ENCODE data around the gene FAM222A. TPM values are rescaled to one million over a fixed set of nuclear protein-coding genes. Genes with fewer than 3 reads are reported as not detected.
A peak's percentile ranks its signal among the peaks of the same experiment; 100 is the strongest.

Gene FAM222A
- total RNA-seq, 4 donors from 2014 or later, result 4.8 to 7.2 (median 6.1) TPM

- no peak for TF ChIP-seq POLR2A (IDR thresholded peaks at IDR 0.05)
- TF ChIP-seq, protein P1, sequence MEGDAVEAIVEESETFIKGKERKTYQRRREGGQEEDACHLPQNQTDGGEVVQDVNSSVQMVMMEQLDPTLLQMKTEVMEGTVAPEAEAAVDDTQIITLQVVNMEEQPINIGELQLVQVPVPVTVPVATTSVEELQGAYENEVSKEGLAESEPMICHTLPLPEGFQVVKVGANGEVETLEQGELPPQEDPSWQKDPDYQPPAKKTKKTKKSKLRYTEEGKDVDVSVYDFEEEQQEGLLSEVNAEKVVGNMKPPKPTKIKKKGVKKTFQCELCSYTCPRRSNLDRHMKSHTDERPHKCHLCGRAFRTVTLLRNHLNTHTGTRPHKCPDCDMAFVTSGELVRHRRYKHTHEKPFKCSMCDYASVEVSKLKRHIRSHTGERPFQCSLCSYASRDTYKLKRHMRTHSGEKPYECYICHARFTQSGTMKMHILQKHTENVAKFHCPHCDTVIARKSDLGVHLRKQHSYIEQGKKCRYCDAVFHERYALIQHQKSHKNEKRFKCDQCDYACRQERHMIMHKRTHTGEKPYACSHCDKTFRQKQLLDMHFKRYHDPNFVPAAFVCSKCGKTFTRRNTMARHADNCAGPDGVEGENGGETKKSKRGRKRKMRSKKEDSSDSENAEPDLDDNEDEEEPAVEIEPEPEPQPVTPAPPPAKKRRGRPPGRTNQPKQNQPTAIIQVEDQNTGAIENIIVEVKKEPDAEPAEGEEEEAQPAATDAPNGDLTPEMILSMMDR (IDR thresholded peaks at IDR 0.05), result no peak
- intact Hi-C loops (cut with DNase I; ENCODE audit: low total_unique reads), result no loop called here
- 62 to 67% methylated on average over 11 of the region's 11 CpGs for WGBS, 2 donors
- no peak for DNase-seq (ENCODE audit: low spot score in 2 of 2)
- H3K4me3 ChIP-seq (ENCODE audit: low read depth, poor library complexity, severe bottlenecking), result no peak overlapping the region
Observed at GRCh38 chr12:109710747-109711595, 2.7 kb upstream of the FAM222A start.

- 20 to 26% methylated on average over 36 to 37 of the region's 37 CpGs for WGBS, 2 donors
- intact Hi-C loops (cut with DNase I; ENCODE audit: low total_unique reads), result no loop called here
- H3K4me3 ChIP-seq (ENCODE audit: low read depth, poor library complexity, severe bottlenecking), result no peak overlapping the region
- no peak for DNase-seq (ENCODE audit: low spot score in 2 of 2)
- TF ChIP-seq POLR2A (IDR thresholded peaks at IDR 0.05), result no peak
- TF ChIP-seq, protein P1 (IDR thresholded peaks at IDR 0.05), result no peak
Observed at GRCh38 chr12:109711596-109712461, 1.8 kb upstream of the FAM222A start.

DNA sequence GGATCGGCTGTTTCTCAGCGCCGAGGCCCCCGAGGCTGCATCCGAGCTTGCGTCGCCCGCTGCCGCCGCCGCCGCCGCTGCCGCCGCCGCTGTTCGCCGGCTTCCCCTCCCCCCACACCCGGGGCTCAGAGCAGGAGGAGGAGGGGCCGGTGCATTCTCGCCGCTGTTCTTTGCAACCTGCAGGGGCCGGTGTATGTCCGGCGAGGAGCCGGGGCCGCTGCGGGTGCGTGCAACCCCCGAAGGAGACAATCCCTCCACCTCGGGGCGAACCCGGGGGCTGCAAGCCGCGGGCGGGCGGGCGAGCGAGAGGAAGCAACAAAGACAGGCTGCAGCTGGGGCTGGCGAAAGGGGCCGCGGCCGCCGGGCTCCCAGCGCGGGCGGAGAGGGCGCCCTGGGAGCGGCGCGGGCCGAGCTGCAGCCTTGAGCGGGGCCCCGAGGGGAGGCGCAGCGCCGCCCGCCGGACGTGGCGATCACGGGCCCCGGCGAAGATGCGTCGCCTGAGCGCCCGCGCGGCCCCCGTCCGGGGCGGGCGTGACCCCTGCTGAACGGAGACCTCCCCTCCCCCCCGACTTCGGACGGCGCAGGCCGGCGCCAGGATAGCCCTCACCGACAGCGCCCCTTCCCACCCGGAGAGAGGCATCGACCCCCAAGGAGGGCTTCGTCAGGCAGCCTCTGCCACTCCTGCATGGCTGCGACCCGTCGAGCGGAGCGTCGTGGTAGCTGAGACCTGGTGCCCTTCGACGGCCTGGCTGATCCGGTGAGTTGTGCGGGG is 702 bp downstream of the FAM222A start:
- intact Hi-C loops (cut with DNase I; ENCODE audit: low total_unique reads), result no loop called here
- peak overlapping the region; percentile 39 for H3K4me3 ChIP-seq (ENCODE audit: low read depth, poor library complexity, severe bottlenecking)
- no peak for TF ChIP-seq POLR2A (IDR thresholded peaks at IDR 0.05)
- TF ChIP-seq, protein P1 (IDR thresholded peaks at IDR 0.05), result no peak
- DNase-seq (ENCODE audit: low spot score in 2 of 2), result peak in 1 of 2 donors; percentile 90
- WGBS, 2 donors, result 0% methylated on average over 8 to 10 of the region's 96 CpGs

DNA sequence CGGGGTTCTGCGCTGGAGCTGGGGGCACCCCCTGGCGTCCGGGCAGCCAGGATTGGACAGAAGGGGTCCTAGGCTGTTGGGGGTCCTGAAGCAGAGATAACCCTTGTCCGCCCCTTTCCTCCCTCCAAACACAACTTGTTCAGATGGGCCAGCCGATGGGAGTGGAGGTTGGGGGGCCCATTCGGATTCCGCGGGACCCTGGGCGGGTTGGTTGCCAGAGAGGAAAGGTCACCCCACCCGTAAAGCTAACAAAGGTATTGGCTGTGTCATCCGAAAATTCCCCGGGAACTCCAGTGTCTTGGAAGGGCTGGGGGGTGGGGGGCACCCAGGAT is 1.3 kb downstream of the FAM222A start:
- WGBS, 2 donors, result 20 to 28% methylated on average over 9 to 13 of the region's 13 CpGs
- no peak for DNase-seq (ENCODE audit: low spot score in 2 of 2)
- no peak overlapping the region for H3K4me3 ChIP-seq (ENCODE audit: low read depth, poor library complexity, severe bottlenecking)
- intact Hi-C loops (cut with DNase I; ENCODE audit: low total_unique reads), result no loop called here
- TF ChIP-seq, protein P1 (IDR thresholded peaks at IDR 0.05), result no peak
- no peak for TF ChIP-seq POLR2A (IDR thresholded peaks at IDR 0.05)

- TF ChIP-seq, protein P1 (IDR thresholded peaks at IDR 0.05), result no peak
- no peak for TF ChIP-seq POLR2A (IDR thresholded peaks at IDR 0.05)
- intact Hi-C loops (cut with DNase I; ENCODE audit: low total_unique reads), result no loop called here
- WGBS, 2 donors, result 53 to 60% methylated on average over 19 of the region's 19 CpGs
- no peak overlapping the region for H3K4me3 ChIP-seq (ENCODE audit: low read depth, poor library complexity, severe bottlenecking)
- DNase-seq (ENCODE audit: low spot score in 2 of 2), result no peak
Observed at GRCh38 chr12:109715310-109716091, 1.9 kb downstream of the FAM222A start.

Data from lower leg skin (tissue), 4 donors.